IMR-90 (cell line): Measurements from ENCODE around the gene CRTAP. TPM values are rescaled to one million over a fixed set of nuclear protein-coding genes. Genes with fewer than 3 reads are reported as not detected.

Experiments
- ATAC-seq: fragments of 200-7000 bp; cut with Tn5 transposase; 2 replicates; pipeline ENCODE4 v1.9.1; 2020; ENCODE audit warnings: low read depth, mild to moderate bottlenecking, moderate library complexity
- BruUV-seq: library from RNA; stranded (reverse); fragments of 400-500 nt; replicated peaks from 2 replicates; lab custom pipeline; 2021; lab: Mats Ljungman, UMichigan
- CTCF ChIA-PET: fragments of 300-600 bp; formaldehyde crosslinking; extraction: SDS; loops from one replicate; lab custom pipeline; 2021; ENCODE audit warnings: antibody characterized with exemption; lab: Yijun Ruan, JAX
- POLR2A ChIA-PET: fragments of 300-600 bp; sonication (Branson Sonifier 250); formaldehyde crosslinking; loops from one replicate; lab custom pipeline; 2022; ENCODE audit warnings: antibody characterized with exemption; ENCODE audit not compliant: unreplicated experiment; lab: Charles Lee
- DNase-seq: peaks from one replicate; pipeline ENCODE4 v3.0.0; 2013
- H2AFZ ChIP-seq: replicated peaks from 2 replicates; pipeline ENCODE3; 2013; ENCODE audit warnings: low read length, mild to moderate bottlenecking; ENCODE audit not compliant: poor library complexity
- H2AK5ac ChIP-seq: 2 replicates; pipeline ENCODE4 v1.6.1; 2013; ENCODE audit warnings: low read depth, low read length, inconsistent platforms
- H2AK9ac ChIP-seq: replicated peaks from 2 replicates; pipeline ENCODE3; 2013; ENCODE audit warnings: mild to moderate bottlenecking, low read depth, low read length, moderate library complexity; ENCODE audit not compliant: poor library complexity
- H2BK120ac ChIP-seq: 2 replicates; pipeline ENCODE4 v1.6.1; 2013; ENCODE audit warnings: low read depth, low read length, inconsistent platforms
- H2BK15ac ChIP-seq: 3 replicates; pipeline ENCODE4 v1.6.1; 2013; ENCODE audit warnings: low read depth, low read length, inconsistent platforms
- H2BK20ac ChIP-seq: 2 replicates; pipeline ENCODE4 v1.6.1; 2013; ENCODE audit warnings: low read depth, mild to moderate bottlenecking, inconsistent platforms, low read length, moderate library complexity
- H2BK5ac ChIP-seq: 2 replicates; pipeline ENCODE4 v1.6.1; 2013; ENCODE audit warnings: mild to moderate bottlenecking, low read depth, low read length, inconsistent platforms; ENCODE audit not compliant: poor library complexity, severe bottlenecking
- H3K14ac ChIP-seq: replicated peaks from 2 replicates; pipeline ENCODE4 v1.6.1; 2013; ENCODE audit warnings: low read depth, low read length, inconsistent platforms
- H3K18ac ChIP-seq: 2 replicates; pipeline ENCODE4 v1.6.1; 2013; ENCODE audit warnings: low read depth, low read length, control low read depth
- H3K23ac ChIP-seq: 2 replicates; pipeline ENCODE4 v1.6.1; 2013; ENCODE audit warnings: low read depth, low read length, inconsistent platforms
- H3K27ac ChIP-seq: 2 replicates; pipeline ENCODE4 v1.5.1; 2013; ENCODE audit warnings: mild to moderate bottlenecking, control low read depth, low read length; ENCODE audit not compliant: insufficient read depth
- H3K27me3 ChIP-seq: 2 replicates; pipeline ENCODE4 v1.6.1; 2013; ENCODE audit warnings: low read length; ENCODE audit not compliant: control insufficient read depth, insufficient read depth
- H3K36me3 ChIP-seq: 2 replicates; pipeline ENCODE4 v1.6.1; 2013; ENCODE audit warnings: low read length, mixed read lengths; ENCODE audit not compliant: control insufficient read depth, insufficient read depth
- H3K4ac ChIP-seq: 2 replicates; pipeline ENCODE4 v1.6.1; 2013; ENCODE audit warnings: low read depth, low read length, inconsistent platforms
- H3K4me1 ChIP-seq: 2 replicates; pipeline ENCODE4 v1.6.1; 2013; ENCODE audit warnings: low read length, mixed read lengths; ENCODE audit not compliant: control insufficient read depth, insufficient read depth
- H3K4me2 ChIP-seq: 2 replicates; pipeline ENCODE4 v1.6.1; 2013; ENCODE audit warnings: low read depth, mild to moderate bottlenecking, control low read depth, low read length, moderate library complexity
- H3K4me3 ChIP-seq: 2 replicates; pipeline ENCODE4 v1.5.1; 2013; ENCODE audit warnings: low read depth, mild to moderate bottlenecking, control low read depth, low read length, moderate library complexity; ENCODE audit not compliant: insufficient read depth
- H3K56ac ChIP-seq: 2 replicates; pipeline ENCODE4 v1.6.1; 2013; ENCODE audit warnings: low read length, inconsistent platforms; ENCODE audit not compliant: insufficient read depth; ENCODE audit errors: extremely low read depth
- H3K79me1 ChIP-seq, 2 experiments: 2 replicates each; pipeline ENCODE4 v1.6.1; 2013; ENCODE audit warnings: low read length in 2 of 2, inconsistent platforms in 1 of 2, low read depth in 1 of 2
- H3K9ac ChIP-seq: 2 replicates; pipeline ENCODE4 v1.6.1; 2013; ENCODE audit warnings: low read depth, low read length, control low read depth
- H3K9me1 ChIP-seq: 2 replicates; pipeline ENCODE4 v1.6.1; 2013; ENCODE audit warnings: low read length, inconsistent platforms; ENCODE audit not compliant: insufficient read depth
- H3K9me3 ChIP-seq: 2 replicates; pipeline ENCODE4 v1.6.1; 2013; ENCODE audit warnings: low read length; ENCODE audit not compliant: control insufficient read depth, insufficient read depth
- H4K20me1 ChIP-seq: 2 replicates; pipeline ENCODE4 v1.6.1; 2013; ENCODE audit warnings: low read length, inconsistent platforms; ENCODE audit not compliant: insufficient read depth
- H4K5ac ChIP-seq: 2 replicates; pipeline ENCODE4 v1.6.1; 2013; ENCODE audit warnings: mild to moderate bottlenecking, low read depth, low read length, control low read depth
- H4K8ac ChIP-seq, 2 experiments: 2 replicates each; pipeline ENCODE4 v1.6.1; 2013; ENCODE audit warnings: low read depth in 2 of 2, low read length in 2 of 2, control low read depth in 1 of 2, inconsistent platforms in 1 of 2
- H4K91ac ChIP-seq: 2 replicates; pipeline ENCODE4 v1.6.1; 2013; ENCODE audit warnings: low read depth, low read length, inconsistent platforms; ENCODE audit not compliant: insufficient read depth
- BHLHE40 ChIP-seq: fragments of 150-350 bp; IDR thresholded peaks from 2 replicates; pipeline ENCODE4 v1.6.1; 2016; ENCODE audit warnings: mild to moderate bottlenecking, low read depth, low read length
- MAFK ChIP-seq: IDR thresholded peaks from 2 replicates; pipeline ENCODE4 v1.6.1; 2012; ENCODE audit warnings: low read depth, low read length, improper control_type of control experiment
- MAZ ChIP-seq: IDR thresholded peaks from 2 replicates; pipeline ENCODE4 v1.6.1; 2012; ENCODE audit warnings: low read depth, mild to moderate bottlenecking, low read length, improper control_type of control experiment, moderate library complexity, borderline replicate concordance
- NFE2L2 ChIP-seq: fragments of 150-350 bp; IDR thresholded peaks from 2 replicates; pipeline ENCODE4 v1.6.1; 2016; ENCODE audit warnings: low read depth, mild to moderate bottlenecking, low read length
- POLR2A ChIP-seq: IDR thresholded peaks from 2 replicates; pipeline ENCODE4 v1.6.1; 2012; ENCODE audit warnings: mild to moderate bottlenecking, low read depth, low read length
- RFX5 ChIP-seq: IDR thresholded peaks from 2 replicates; pipeline ENCODE4 v1.8.0; 2012; ENCODE audit warnings: low read depth, mild to moderate bottlenecking, low read length, moderate library complexity
- USF2 ChIP-seq: fragments of 150-350 bp; IDR thresholded peaks from 2 replicates; pipeline ENCODE4 v1.6.1; 2017; ENCODE audit warnings: mild to moderate bottlenecking, antibody characterized with exemption, low read length, low read depth
- WGBS, 2 experiments: methylation state at CpG; one replicate each; pipeline versions ENCODE4 v1.1.5 to v1.1.7; 2013; ENCODE audit warnings: missing lambda C conversion rate in 2 of 2; ENCODE audit not compliant: insufficient read length in 1 of 2; ENCODE audit errors: extremely low coverage in 2 of 2; 5-methylcytosine and 5-hydroxymethylcytosine counted together
- dilution Hi-C: fragments of 300-500 bp; cut with HindIII; formaldehyde crosslinking; loops from one replicate; pipeline ENCODE4 v1.14.3; 2018; ENCODE audit warnings: low sequenced_read_pairs; ENCODE audit not compliant: unreplicated experiment
- in situ Hi-C: fragments of 300-500 bp; cut with MboI; formaldehyde crosslinking; loops from 3 replicates; pipeline ENCODE4 v1.14.3; 2019; ENCODE audit warnings: low sequenced_read_pairs, inconsistent platforms, mixed read lengths
- intact Hi-C: fragments of 100-400 bp; cut with micrococcal nuclease; formaldehyde crosslinking; loops from 2 replicates; pipeline ENCODE4 v1.10.0; 2022
- polyA plus RNA-seq, 3 experiments: library from polyadenylated mRNA; depleted of rRNA; stranded (reverse); fragments of >200 nt; gene quantifications; 2 replicates each; pipeline ENCODE4 v1.2.3, GENCODE V29; 2012; ENCODE audit warnings: low replicate concordance in 1 of 3
- total RNA-seq: library from RNA; depleted of rRNA; stranded (reverse); fragments of >200 nt; gene quantifications from 2 replicates; pipeline ENCODE4 v1.2.3, GENCODE V29; 2012

Gene CRTAP
- total and polyA plus RNA-seq, 2 of the 4 experiments (the other 2 are of a cell fraction): 108 to 205 TPM

GRCh38 chr3:33093847-33094246 lies 20.0 kb upstream of the CRTAP start:
- Histone ChIP-seq H3K36me3 (peaks cover 27% of the 10 kb centered on the region), H3K18ac (no peak overlapping the region), H2BK15ac (no peak overlapping the region), H3K79me1 (peaks cover 41 to 66% of the 10 kb centered on the region in 2 experiments), H4K91ac (no peak overlapping the region), H2AK9ac (no peak overlapping the region), H3K14ac (no peak overlapping the region), H3K4me2 (no peak overlapping the region), H3K4me3 (no peak overlapping the region), H3K4me1 (peaks cover 3% of the 10 kb centered on the region; the same call in 1 of the 2 replicates), H4K8ac (no peak overlapping the region), H3K27ac (no peak overlapping the region), H2AK5ac (no peak overlapping the region), H3K9ac (no peak overlapping the region), H3K56ac (no peak overlapping the region), H3K9me1 (peaks cover 27% of the 10 kb centered on the region), H3K4ac (no peak overlapping the region), H3K27me3 (no peaks in the 10 kb centered on the region), H4K5ac (no peak overlapping the region), H2AFZ (no peak overlapping the region), H3K9me3 (no peaks in the 10 kb centered on the region), H2BK120ac (no peak overlapping the region), H2BK5ac (no peak overlapping the region), H3K23ac (no peak overlapping the region), H4K20me1 (peaks cover 29% of the 10 kb centered on the region; the same call in 1 of the 2 replicates), H2BK20ac (no peak overlapping the region)
- POLR2A ChIA-PET: no interaction called here
- in situ Hi-C loops (no loop called here), dilution Hi-C loops (no loop called here), intact Hi-C loops (no loop called here)
- CTCF ChIA-PET: interaction anchor here (0.6 to 1.0 kb wide), 2 partner anchors 19 to 1740 kb away, joined by 3 to 4 read pairs; no protein-coding TSS in a partner anchor
- DNase-seq (no peak), ATAC-seq (no peak)
- TF ChIP-seq MAFK (no peak), POLR2A (no peak), RFX5 (no peak), MAZ (no peak), BHLHE40 (no peak), NFE2L2 (no peak), USF2 (no peak)
- BruUV-seq: no TSS peak
- 94% methylated on average over 10 of the region's 11 CpGs; no CpG with 5 or more reads in 1 of the 2 experiments for WGBS, 2 experiments
